HepG2 (cell line): ENCODE results near the gene KATNB1. TPM values are rescaled to one million over a fixed set of nuclear protein-coding genes. Genes with fewer than 3 reads are reported as not detected.

Experiments used
- BORCS8-MEF2B ChIP-seq: sonication (generic); formaldehyde crosslinking; IDR thresholded peaks from 2 replicates; pipeline ENCODE4 v1.8.0; 2022; ENCODE audit warnings: mild to moderate bottlenecking, missing genetic modification reagents
- CENPX ChIP-seq: sonication (generic); formaldehyde crosslinking; IDR thresholded peaks from 2 replicates; pipeline ENCODE4 v1.9.0; 2021; ENCODE audit warnings: mild to moderate bottlenecking, missing genetic modification reagents, moderate library complexity
- ELF4 ChIP-seq: sonication (generic); formaldehyde crosslinking; IDR thresholded peaks from 2 replicates; pipeline ENCODE4 v1.5.0; 2020; ENCODE audit warnings: missing genetic modification reagents, mild to moderate bottlenecking, moderate library complexity, borderline replicate concordance
- KMT2B ChIP-seq: IDR thresholded peaks from 2 replicates; pipeline ENCODE4 v1.6.1; 2016; ENCODE audit warnings: missing genetic modification reagents, missing compliant biosample characterization
- MTF2 ChIP-seq: sonication (generic); formaldehyde crosslinking; IDR thresholded peaks from 2 replicates; pipeline ENCODE4 v1.5.0; 2020; ENCODE audit warnings: missing genetic modification reagents, borderline replicate concordance
- MYC ChIP-seq: sonication (generic); formaldehyde crosslinking; IDR thresholded peaks from 2 replicates; pipeline ENCODE4 v1.9.0; 2021; ENCODE audit warnings: missing genetic modification reagents, borderline replicate concordance
- PLRG1 ChIP-seq: fragments of 450-650 bp; conservative IDR thresholded peaks from 2 replicates; pipeline ENCODE4 v1.6.1; 2016
- RCOR2 ChIP-seq: IDR thresholded peaks from 2 replicates; pipeline ENCODE4 v1.6.1; 2016; ENCODE audit warnings: missing biosample characterization, missing genetic modification reagents
- RFXANK ChIP-seq: IDR thresholded peaks from 2 replicates; pipeline ENCODE4 v1.6.1; 2016
- SMAD1 ChIP-seq: sonication (generic); formaldehyde crosslinking; IDR thresholded peaks from 2 replicates; pipeline ENCODE4 v1.4.0; 2020; ENCODE audit warnings: missing genetic modification reagents, low read depth, mild to moderate bottlenecking, borderline replicate concordance
- SMARCC2 ChIP-seq: fragments of 450-650 bp; IDR thresholded peaks from 2 replicates; pipeline ENCODE4 v1.6.1; 2017; ENCODE audit warnings: antibody characterized with exemption, mild to moderate bottlenecking
- SNRNP70 ChIP-seq: fragments of 200-400 bp; formaldehyde crosslinking; IDR thresholded peaks from 2 replicates; pipeline ENCODE4 v1.6.1; 2017; ENCODE audit warnings: mild to moderate bottlenecking, low read depth, low read length, moderate library complexity
- STAG1 ChIP-seq: sonication (generic); formaldehyde crosslinking; IDR thresholded peaks from 2 replicates; pipeline ENCODE4 v1.4.0; 2020; ENCODE audit warnings: missing genetic modification reagents
- TFDP2 ChIP-seq: sonication (generic); formaldehyde crosslinking; IDR thresholded peaks from 2 replicates; pipeline ENCODE4 v1.4.0; 2020; ENCODE audit warnings: missing genetic modification reagents
- ZBTB10 ChIP-seq: sonication (generic); formaldehyde crosslinking; IDR thresholded peaks from 2 replicates; pipeline ENCODE4 v1.4.0; 2020; ENCODE audit warnings: missing genetic modification reagents, borderline replicate concordance
- ZBTB20 ChIP-seq: sonication (generic); formaldehyde crosslinking; IDR thresholded peaks from 2 replicates; pipeline ENCODE4 v1.8.1; 2023; ENCODE audit warnings: missing genetic modification reagents, low read depth, mild to moderate bottlenecking, borderline replicate concordance
- ZNF567 ChIP-seq: sonication (generic); formaldehyde crosslinking; IDR thresholded peaks from 2 replicates; pipeline ENCODE4 v1.8.1; 2023; ENCODE audit warnings: mild to moderate bottlenecking, missing genetic modification reagents, borderline replicate concordance
- ZNF773 ChIP-seq: sonication (generic); formaldehyde crosslinking; IDR thresholded peaks from 2 replicates; pipeline ENCODE4 v1.4.0; 2020; ENCODE audit warnings: missing genetic modification reagents, borderline replicate concordance
- polyA plus RNA-seq, 8 experiments: library from polyadenylated mRNA; depleted of rRNA in 3 of 8; stranded (reverse) in 7 of 8; unstranded in 1 of 8; fragments of >200 nt; fragmentation: Illumina TruSeq in 4 of 8; extraction: Trizol in 4 of 8; gene quantifications; 2 replicates each; pipeline versions ENCODE4 v1.2.1 to v1.2.3, GENCODE V29; 2011 to 2016; ENCODE audit warnings: low read depth in 4 of 8, missing spikeins in 1 of 8, mixed read lengths in 1 of 8; ENCODE audit not compliant: insufficient read depth in 1 of 8
- total RNA-seq, 5 experiments: library from RNA; depleted of rRNA; stranded (reverse); fragments of >200 nt; fragmentation: Illumina TruSeq; extraction: Trizol; gene quantifications; 2 replicates each; pipeline ENCODE4 v1.2.3, GENCODE V29; 2016; ENCODE audit warnings: low read depth in 1 of 5
- TF ChIP-seq, protein P1 (sequence below): sonication (generic); formaldehyde crosslinking; IDR thresholded peaks from 2 replicates; pipeline ENCODE4 v1.8.0; 2022; ENCODE audit warnings: missing genetic modification reagents, mild to moderate bottlenecking, inconsistent platforms, borderline replicate concordance
- TF ChIP-seq, protein P2 (sequence below): sonication (generic); formaldehyde crosslinking; IDR thresholded peaks from 2 replicates; pipeline ENCODE4 v1.4.0; 2020; ENCODE audit warnings: missing genetic modification reagents

Gene KATNB1
- total and polyA plus RNA-seq, 2 of the 13 experiments (the other 11 are each of a cell fraction or from before 2014, with no cell fraction given) = 31.5 to 43.5 TPM

DNA sequence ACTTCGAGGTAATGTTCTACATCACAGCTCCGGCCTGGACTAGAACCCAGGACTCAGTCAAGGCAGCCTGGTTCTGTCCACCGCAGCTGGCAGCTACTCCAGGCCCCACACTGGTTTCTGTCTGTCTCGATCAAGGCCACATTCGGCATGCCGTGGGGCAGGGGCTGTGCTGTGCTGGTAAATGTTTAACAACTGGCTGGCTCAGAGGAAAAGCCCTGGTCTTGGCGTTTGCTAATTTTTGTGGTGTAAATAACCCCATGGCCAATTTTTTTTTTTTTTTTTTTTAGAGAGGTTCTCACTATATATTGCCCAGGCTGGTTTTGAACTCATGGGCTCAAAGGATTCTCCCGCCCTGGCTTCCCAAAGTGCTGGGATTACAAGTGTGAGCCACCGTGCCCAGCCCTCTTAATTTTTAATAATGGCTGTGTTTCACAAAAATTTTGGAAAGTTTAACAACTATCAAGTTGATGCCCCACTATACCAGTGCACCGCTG is 41.3 kb upstream of the KATNB1 start (continued):
- TF ChIP-seq ZNF567 (CRISPR knock-in tag) (peak; percentile 34; the same call in 1 of the 2 replicates), ZBTB10 (no peak), RCOR2 (CRISPR knock-in tag) (no peak; the same call in 1 of the 2 replicates), ELF4 (CRISPR knock-in tag) (no peak), MTF2 (CRISPR knock-in tag) (no peak), SNRNP70 (no peak), CENPX (CRISPR knock-in tag) (no peak), SMARCC2 (no peak), KMT2B (CRISPR knock-in tag) (no peak; the same call in 1 of the 2 replicates), SMAD1 (no peak), PLRG1 (no peak), BORCS8-MEF2B (CRISPR knock-in tag) (no peak), ZNF773 (CRISPR knock-in tag) (no peak), ZBTB20 (CRISPR knock-in tag) (no peak; the same call in 1 of the 2 replicates), MYC (CRISPR knock-in tag) (no peak; the same call in 1 of the 2 replicates), STAG1 (CRISPR knock-in tag) (peak; percentile 23; the same call in 1 of the 2 replicates), RFXANK (CRISPR knock-in tag) (no peak), TFDP2 (CRISPR knock-in tag) (no peak)
- TF ChIP-seq, protein P1, sequence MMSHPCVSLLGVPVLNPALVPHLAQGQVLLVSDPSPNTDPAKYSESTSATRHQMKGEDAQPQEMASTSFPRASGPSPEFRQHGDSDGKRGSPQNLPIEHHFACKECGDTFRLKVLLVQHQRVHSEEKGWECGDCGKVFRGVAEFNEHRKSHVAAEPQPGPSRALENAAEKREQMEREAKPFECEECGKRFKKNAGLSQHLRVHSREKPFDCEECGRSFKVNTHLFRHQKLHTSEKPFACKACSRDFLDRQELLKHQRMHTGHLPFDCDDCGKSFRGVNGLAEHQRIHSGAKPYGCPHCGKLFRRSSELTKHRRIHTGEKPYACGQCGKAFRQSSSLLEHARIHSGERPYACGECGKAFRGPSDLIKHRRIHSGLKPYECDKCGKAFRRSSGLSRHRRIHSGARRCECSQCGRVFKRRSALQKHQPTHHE (CRISPR knock-in tag) = no peak
- TF ChIP-seq, protein P2, sequence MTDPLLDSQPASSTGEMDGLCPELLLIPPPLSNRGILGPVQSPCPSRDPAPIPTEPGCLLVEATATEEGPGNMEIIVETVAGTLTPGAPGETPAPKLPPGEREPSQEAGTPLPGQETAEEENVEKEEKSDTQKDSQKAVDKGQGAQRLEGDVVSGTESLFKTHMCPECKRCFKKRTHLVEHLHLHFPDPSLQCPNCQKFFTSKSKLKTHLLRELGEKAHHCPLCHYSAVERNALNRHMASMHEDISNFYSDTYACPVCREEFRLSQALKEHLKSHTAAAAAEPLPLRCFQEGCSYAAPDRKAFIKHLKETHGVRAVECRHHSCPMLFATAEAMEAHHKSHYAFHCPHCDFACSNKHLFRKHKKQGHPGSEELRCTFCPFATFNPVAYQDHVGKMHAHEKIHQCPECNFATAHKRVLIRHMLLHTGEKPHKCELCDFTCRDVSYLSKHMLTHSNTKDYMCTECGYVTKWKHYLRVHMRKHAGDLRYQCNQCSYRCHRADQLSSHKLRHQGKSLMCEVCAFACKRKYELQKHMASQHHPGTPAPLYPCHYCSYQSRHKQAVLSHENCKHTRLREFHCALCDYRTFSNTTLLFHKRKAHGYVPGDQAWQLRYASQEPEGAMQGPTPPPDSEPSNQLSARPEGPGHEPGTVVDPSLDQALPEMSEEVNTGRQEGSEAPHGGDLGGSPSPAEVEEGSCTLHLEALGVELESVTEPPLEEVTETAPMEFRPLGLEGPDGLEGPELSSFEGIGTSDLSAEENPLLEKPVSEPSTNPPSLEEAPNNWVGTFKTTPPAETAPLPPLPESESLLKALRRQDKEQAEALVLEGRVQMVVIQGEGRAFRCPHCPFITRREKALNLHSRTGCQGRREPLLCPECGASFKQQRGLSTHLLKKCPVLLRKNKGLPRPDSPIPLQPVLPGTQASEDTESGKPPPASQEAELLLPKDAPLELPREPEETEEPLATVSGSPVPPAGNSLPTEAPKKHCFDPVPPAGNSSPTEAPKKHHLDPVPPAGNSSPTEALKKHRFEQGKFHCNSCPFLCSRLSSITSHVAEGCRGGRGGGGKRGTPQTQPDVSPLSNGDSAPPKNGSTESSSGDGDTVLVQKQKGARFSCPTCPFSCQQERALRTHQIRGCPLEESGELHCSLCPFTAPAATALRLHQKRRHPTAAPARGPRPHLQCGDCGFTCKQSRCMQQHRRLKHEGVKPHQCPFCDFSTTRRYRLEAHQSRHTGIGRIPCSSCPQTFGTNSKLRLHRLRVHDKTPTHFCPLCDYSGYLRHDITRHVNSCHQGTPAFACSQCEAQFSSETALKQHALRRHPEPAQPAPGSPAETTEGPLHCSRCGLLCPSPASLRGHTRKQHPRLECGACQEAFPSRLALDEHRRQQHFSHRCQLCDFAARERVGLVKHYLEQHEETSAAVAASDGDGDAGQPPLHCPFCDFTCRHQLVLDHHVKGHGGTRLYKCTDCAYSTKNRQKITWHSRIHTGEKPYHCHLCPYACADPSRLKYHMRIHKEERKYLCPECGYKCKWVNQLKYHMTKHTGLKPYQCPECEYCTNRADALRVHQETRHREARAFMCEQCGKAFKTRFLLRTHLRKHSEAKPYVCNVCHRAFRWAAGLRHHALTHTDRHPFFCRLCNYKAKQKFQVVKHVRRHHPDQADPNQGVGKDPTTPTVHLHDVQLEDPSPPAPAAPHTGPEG = no peak
